GM15510 (cell line): Measurements from ENCODE around the gene PARVB.

Source experiments
- POLR2A ChIP-seq: IDR thresholded peaks from 3 replicates; pipeline ENCODE4 v1.6.1; 2011; ENCODE audit warnings: borderline replicate concordance; ENCODE audit not compliant: insufficient read length; ENCODE audit errors: extremely low read depth

The PARVB gene

GRCh38 chr22:44196731-44197131 lies 172.6 kb downstream of the PARVB start:
- no peak for TF ChIP-seq POLR2A

GRCh38 chr22:44197271-44197670 lies 173.2 kb downstream of the PARVB start:
- TF ChIP-seq POLR2A = no peak

GRCh38 chr22:44199164-44199563 lies 175.1 kb downstream of the PARVB start:
- no peak for TF ChIP-seq POLR2A

- TF ChIP-seq POLR2A = no peak
Observed at GRCh38 chr22:44199866-44200265, 175.8 kb downstream of the PARVB start.

GRCh38 chr22:44200451-44200850 lies 176.3 kb downstream of the PARVB start:
- no peak for TF ChIP-seq POLR2A

GRCh38 chr22:44200855-44201550 lies 176.9 kb downstream of the PARVB start:
- no peak for TF ChIP-seq POLR2A

GRCh38 chr22:44201665-44202064 lies 177.6 kb downstream of the PARVB start:
- TF ChIP-seq POLR2A = no peak

GRCh38 chr22:44202261-44202789 lies 178.2 kb downstream of the PARVB start:
- no peak for TF ChIP-seq POLR2A

GRCh38 chr22:44203203-44203602 lies 179.1 kb downstream of the PARVB start:
- no peak for TF ChIP-seq POLR2A

- no peak for TF ChIP-seq POLR2A
Observed at GRCh38 chr22:44204739-44205515, 180.8 kb downstream of the PARVB start.

GRCh38 chr22:44205516-44206329 lies 181.6 kb downstream of the PARVB start:
- TF ChIP-seq POLR2A = no peak

- no peak for TF ChIP-seq POLR2A
Observed at GRCh38 chr22:44206330-44206645, 182.2 kb downstream of the PARVB start.

- no peak for TF ChIP-seq POLR2A
Observed at GRCh38 chr22:44206696-44207095, 182.6 kb downstream of the PARVB start.

- no peak for TF ChIP-seq POLR2A
Observed at GRCh38 chr22:44207173-44207980, 183.3 kb downstream of the PARVB start.
